GM19193 (cell line): ENCODE measurements around the gene RYR3.

Experiments used
- POLR2A ChIP-seq: IDR thresholded peaks from 4 replicates; pipeline ENCODE4 v1.6.1; 2011; ENCODE audit not compliant: insufficient read depth, insufficient read length; ENCODE audit errors: extremely low read depth

RYR3 gene

GRCh38 chr15:33309602-33310276, 1.0 kb upstream of the RYR3 start:
- TF ChIP-seq POLR2A: no peak

- no peak for TF ChIP-seq POLR2A
Observed at GRCh38 chr15:33311312-33311971, 675 bp downstream of the RYR3 start.

GRCh38 chr15:33313491-33313890, 2.7 kb downstream of the RYR3 start:
- TF ChIP-seq POLR2A: no peak

- TF ChIP-seq POLR2A: no peak
Observed at GRCh38 chr15:33314069-33314468, 3.3 kb downstream of the RYR3 start.

GRCh38 chr15:33315044-33315443, 4.3 kb downstream of the RYR3 start:
- no peak for TF ChIP-seq POLR2A

- TF ChIP-seq POLR2A: no peak
Observed at GRCh38 chr15:33317896-33318295, 7.1 kb downstream of the RYR3 start.

GRCh38 chr15:33320017-33320416, 9.2 kb downstream of the RYR3 start:
- TF ChIP-seq POLR2A: no peak

- no peak for TF ChIP-seq POLR2A
Observed at GRCh38 chr15:33322091-33322490, 11.3 kb downstream of the RYR3 start.

GRCh38 chr15:33324609-33325008, 13.8 kb downstream of the RYR3 start:
- TF ChIP-seq POLR2A: no peak

- no peak for TF ChIP-seq POLR2A
Observed at GRCh38 chr15:33326908-33327307, 16.1 kb downstream of the RYR3 start.

GRCh38 chr15:33328106-33328505, 17.3 kb downstream of the RYR3 start:
- no peak for TF ChIP-seq POLR2A

- no peak for TF ChIP-seq POLR2A
Observed at GRCh38 chr15:33329457-33329856, 18.7 kb downstream of the RYR3 start.

GRCh38 chr15:33330931-33331330, 20.2 kb downstream of the RYR3 start:
- no peak for TF ChIP-seq POLR2A

GRCh38 chr15:33341953-33342352, 31.2 kb downstream of the RYR3 start:
- TF ChIP-seq POLR2A: no peak

- TF ChIP-seq POLR2A: no peak
Observed at GRCh38 chr15:33343275-33343674, 32.5 kb downstream of the RYR3 start.

GRCh38 chr15:33344111-33344510, 33.3 kb downstream of the RYR3 start:
- TF ChIP-seq POLR2A: no peak
